HG03354 (cell line): ENCODE measurements around the gene RPS2.

Source experiments
- ATAC-seq: cut with Tn5 transposase; IDR thresholded peaks from one replicate; pipeline ENCODE4 v1.9.1; 2021; ENCODE audit warnings: mild to moderate bottlenecking; ENCODE audit not compliant: unreplicated experiment, poor library complexity, severe bottlenecking

RPS2 gene

GRCh38 chr16:1912215-1912543 is 52.4 kb downstream of the RPS2 start:
- ATAC-seq: no peak
